Prostate gland (tissue), 2 donors: ENCODE results near the gene UBE2D2.
"Not testable (repeated sequence)": the region's sequence is repeated elsewhere in the genome, so short reads cannot be mapped to it uniquely, and the experiment has no call there.

Experiments used
- POLR2AphosphoS5 ChIP-seq: sonication (generic); formaldehyde crosslinking; IDR thresholded peaks from one replicate; pipeline ENCODE4 v1.6.1; 2017; ENCODE audit warnings: antibody characterized with exemption
- TF ChIP-seq, protein P1 (sequence below), 4 experiments: fragments of 200-600 bp in 2 of 4; fragments of 450-650 bp in 2 of 4; sonication (generic) in 2 of 4; IDR thresholded peaks; 1 replicate in 3 of 4; 2 replicates in 1 of 4; pipeline ENCODE4 v1.5.1; 2016 to 2019; ENCODE audit warnings: antibody characterized with exemption in 4 of 4, mild to moderate bottlenecking in 2 of 4, moderate library complexity in 2 of 4

DNA sequence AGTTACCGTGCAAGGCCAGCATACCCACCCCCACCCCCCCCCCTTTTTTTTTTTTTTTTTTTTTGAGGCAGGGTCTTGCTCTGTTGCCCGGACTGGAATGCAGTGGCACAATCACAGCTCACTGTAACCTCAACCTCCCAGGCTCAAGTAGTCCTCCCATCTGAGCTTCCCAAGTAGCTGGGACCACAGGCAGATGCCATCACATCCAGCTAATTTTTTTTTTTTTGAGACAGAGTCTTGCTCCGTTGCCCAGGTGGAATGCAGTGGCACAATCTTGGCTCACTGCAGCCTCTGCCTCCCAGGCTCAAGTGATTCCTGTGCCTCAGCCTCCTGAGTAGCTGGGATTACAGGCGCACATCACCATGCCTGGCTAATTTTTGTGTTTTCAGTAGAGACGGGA is 64.3 kb downstream of the UBE2D2 start:
- TF ChIP-seq, protein P1, sequence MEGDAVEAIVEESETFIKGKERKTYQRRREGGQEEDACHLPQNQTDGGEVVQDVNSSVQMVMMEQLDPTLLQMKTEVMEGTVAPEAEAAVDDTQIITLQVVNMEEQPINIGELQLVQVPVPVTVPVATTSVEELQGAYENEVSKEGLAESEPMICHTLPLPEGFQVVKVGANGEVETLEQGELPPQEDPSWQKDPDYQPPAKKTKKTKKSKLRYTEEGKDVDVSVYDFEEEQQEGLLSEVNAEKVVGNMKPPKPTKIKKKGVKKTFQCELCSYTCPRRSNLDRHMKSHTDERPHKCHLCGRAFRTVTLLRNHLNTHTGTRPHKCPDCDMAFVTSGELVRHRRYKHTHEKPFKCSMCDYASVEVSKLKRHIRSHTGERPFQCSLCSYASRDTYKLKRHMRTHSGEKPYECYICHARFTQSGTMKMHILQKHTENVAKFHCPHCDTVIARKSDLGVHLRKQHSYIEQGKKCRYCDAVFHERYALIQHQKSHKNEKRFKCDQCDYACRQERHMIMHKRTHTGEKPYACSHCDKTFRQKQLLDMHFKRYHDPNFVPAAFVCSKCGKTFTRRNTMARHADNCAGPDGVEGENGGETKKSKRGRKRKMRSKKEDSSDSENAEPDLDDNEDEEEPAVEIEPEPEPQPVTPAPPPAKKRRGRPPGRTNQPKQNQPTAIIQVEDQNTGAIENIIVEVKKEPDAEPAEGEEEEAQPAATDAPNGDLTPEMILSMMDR (IDR thresholded peaks at IDR 0.05): not testable (repeated sequence)
- not testable (repeated sequence) for TF ChIP-seq POLR2AphosphoS5
